H9 (cell line): ENCODE data around the gene MAMDC4. TPM values are rescaled to one million over a fixed set of nuclear protein-coding genes. Genes with fewer than 3 reads are reported as not detected.

Experiments used
- DNase-seq: peaks from one replicate; pipeline ENCODE4 v3.0.0-alpha.2; 2017
- H2AFZ ChIP-seq: one replicate; pipeline ENCODE4 v1.6.1; 2013; ENCODE audit warnings: mild to moderate bottlenecking, low read length, control low read depth, moderate library complexity
- H2AK5ac ChIP-seq: 2 replicates; pipeline ENCODE4 v1.6.1; 2013; ENCODE audit warnings: low read length, control low read depth, mixed read lengths; ENCODE audit not compliant: insufficient read length
- H2BK120ac ChIP-seq: one replicate; pipeline ENCODE4 v1.6.1; 2013; ENCODE audit warnings: low read depth, mild to moderate bottlenecking, low read length, control low read depth, inconsistent platforms; ENCODE audit not compliant: poor library complexity, severe bottlenecking
- H2BK12ac ChIP-seq: 2 replicates; pipeline ENCODE4 v1.6.1; 2013; ENCODE audit warnings: low read length, control low read depth, mixed read lengths, low read depth; ENCODE audit not compliant: insufficient read length
- H2BK15ac ChIP-seq: 2 replicates; pipeline ENCODE4 v1.6.1; 2013; ENCODE audit warnings: low read depth, low read length, control low read depth
- H2BK20ac ChIP-seq: one replicate; pipeline ENCODE4 v1.6.1; 2013; ENCODE audit warnings: low read depth, mild to moderate bottlenecking, low read length, control low read depth, inconsistent platforms; ENCODE audit not compliant: poor library complexity, severe bottlenecking
- H2BK5ac ChIP-seq: 2 replicates; pipeline ENCODE4 v1.6.1; 2013; ENCODE audit warnings: low read length, control low read depth, mixed read lengths; ENCODE audit not compliant: insufficient read length
- H3K14ac ChIP-seq: 2 replicates; pipeline ENCODE4 v1.6.1; 2013; ENCODE audit warnings: low read length, control low read depth; ENCODE audit not compliant: insufficient read depth
- H3K18ac ChIP-seq: 2 replicates; pipeline ENCODE4 v1.6.1; 2013; ENCODE audit warnings: low read depth, mild to moderate bottlenecking, mixed read lengths, low read length, control low read depth; ENCODE audit not compliant: insufficient read length
- H3K23ac ChIP-seq: 2 replicates; pipeline ENCODE4 v1.6.1; 2013; ENCODE audit warnings: low read length, control low read depth, mixed read lengths, low read depth; ENCODE audit not compliant: insufficient read length
- H3K23me2 ChIP-seq: 2 replicates; pipeline ENCODE4 v1.6.1; 2013; ENCODE audit warnings: low read depth, mild to moderate bottlenecking, mixed read lengths, low read length, control low read depth; ENCODE audit not compliant: insufficient read length, poor library complexity, severe bottlenecking
- H3K27ac ChIP-seq: 2 replicates; pipeline ENCODE4 v1.5.1; 2013; ENCODE audit warnings: low read length, control low read depth, mixed read lengths, low read depth; ENCODE audit not compliant: insufficient read length
- H3K27me3 ChIP-seq: 2 replicates; pipeline ENCODE4 v1.6.1; 2013; ENCODE audit warnings: low read length, control low read depth, inconsistent platforms; ENCODE audit not compliant: insufficient read depth
- H3K4ac ChIP-seq: 2 replicates; pipeline ENCODE4 v1.6.1; 2013; ENCODE audit warnings: low read depth, mild to moderate bottlenecking, control low read depth, inconsistent platforms, low read length, moderate library complexity
- H3K4me1 ChIP-seq: 2 replicates; pipeline ENCODE4 v1.6.1; 2013; ENCODE audit warnings: low read length, control low read depth, inconsistent platforms; ENCODE audit not compliant: insufficient read depth
- H3K4me2 ChIP-seq: 2 replicates; pipeline ENCODE4 v1.6.1; 2013; ENCODE audit warnings: low read length, control low read depth, mixed read lengths; ENCODE audit not compliant: insufficient read length, insufficient read depth
- H3K56ac ChIP-seq: 2 replicates; pipeline ENCODE4 v1.6.1; 2013; ENCODE audit warnings: low read depth, mild to moderate bottlenecking, mixed read lengths, low read length, control low read depth; ENCODE audit not compliant: insufficient read length
- H3K79me1 ChIP-seq: 2 replicates; pipeline ENCODE4 v1.6.1; 2013; ENCODE audit warnings: low read depth, mild to moderate bottlenecking, moderate library complexity, low read length, control low read depth, inconsistent platforms; ENCODE audit not compliant: insufficient read depth, poor library complexity, severe bottlenecking
- H3K79me2 ChIP-seq: 2 replicates; pipeline ENCODE4 v1.6.1; 2013; ENCODE audit warnings: low read length, control low read depth, inconsistent platforms; ENCODE audit not compliant: insufficient read depth
- H3K9ac ChIP-seq: 2 replicates; pipeline ENCODE4 v1.6.1; 2013; ENCODE audit warnings: low read length, control low read depth, mixed read lengths; ENCODE audit not compliant: insufficient read length; ENCODE audit errors: extremely low read depth
- H3K9me3 ChIP-seq: one replicate; pipeline ENCODE4 v1.6.1; 2013; ENCODE audit warnings: low read depth, low read length, inconsistent platforms; ENCODE audit not compliant: control insufficient read depth
- H3T11ph ChIP-seq: one replicate; pipeline ENCODE4 v1.6.1; 2013; ENCODE audit warnings: mild to moderate bottlenecking, low read length, control low read depth, inconsistent platforms
- H4K20me1 ChIP-seq: one replicate; pipeline ENCODE4 v1.6.1; 2013; ENCODE audit not compliant: control insufficient read depth, insufficient read length, insufficient read depth
- H4K5ac ChIP-seq: 2 replicates; pipeline ENCODE4 v1.6.1; 2013; ENCODE audit warnings: low read depth, mild to moderate bottlenecking, mixed read lengths, low read length, control low read depth; ENCODE audit not compliant: insufficient read length
- H4K8ac ChIP-seq: replicated peaks from 2 replicates; pipeline ENCODE4 v1.6.1; 2013; ENCODE audit warnings: low read length, control low read depth, mixed read lengths, low read depth; ENCODE audit not compliant: insufficient read length
- H4K91ac ChIP-seq: 2 replicates; pipeline ENCODE4 v1.6.1; 2013; ENCODE audit warnings: low read depth, mild to moderate bottlenecking, moderate library complexity, mixed read lengths, low read length, control low read depth; ENCODE audit not compliant: insufficient read length
- H3K27ac Mint-ChIP-seq, 3 experiments: 2 replicates in 2 of 3; 3 replicates in 1 of 3; pipeline ENCODE4 v1.8.0; 2020 to 2021; ENCODE audit warnings: mixed read lengths in 3 of 3, mild to moderate bottlenecking in 1 of 3, moderate library complexity in 1 of 3
- H3K27me3 Mint-ChIP-seq: 2 replicates; pipeline ENCODE4 v1.8.0; 2021; ENCODE audit warnings: low read depth, mild to moderate bottlenecking, moderate library complexity, mixed read lengths
- H3K36me3 Mint-ChIP-seq, 3 experiments: 2 replicates in 2 of 3; 3 replicates in 1 of 3; pipeline ENCODE4 v1.8.0; 2020 to 2021; ENCODE audit warnings: low read depth in 3 of 3, mixed read lengths in 3 of 3; ENCODE audit not compliant: insufficient read depth in 1 of 3
- H3K4me1 Mint-ChIP-seq, 2 experiments: 2 replicates each; pipeline ENCODE4 v1.8.0; 2020; ENCODE audit warnings: mixed read lengths in 2 of 2
- H3K4me3 Mint-ChIP-seq, 2 experiments: 2 replicates in 1 of 2; 3 replicates in 1 of 2; pipeline ENCODE4 v1.8.0; 2020 to 2021; ENCODE audit warnings: mild to moderate bottlenecking in 2 of 2, mixed read lengths in 2 of 2, moderate library complexity in 1 of 2
- H3K9me3 Mint-ChIP-seq, 2 experiments: 2 replicates in 1 of 2; 3 replicates in 1 of 2; pipeline ENCODE4 v1.8.0; 2020; ENCODE audit warnings: mild to moderate bottlenecking in 2 of 2, mixed read lengths in 2 of 2, moderate library complexity in 1 of 2
- CTCF ChIP-seq: fragments of 200-600 bp; sonication (generic); conservative IDR thresholded peaks from 3 replicates; pipeline ENCODE4 v1.8.0; 2021; ENCODE audit warnings: antibody characterized with exemption, mild to moderate bottlenecking
- WGBS: extraction: QIAGEN DNeasy Blood & Tissue Kit; methylation state at CpG from one replicate; pipeline ENCODE4 v1.1.7; 2013; ENCODE audit warnings: missing lambda C conversion rate, low lambda C conversion rate, mixed read lengths; ENCODE audit not compliant: insufficient read length; ENCODE audit errors: extremely low coverage; 5-methylcytosine and 5-hydroxymethylcytosine counted together
- total RNA-seq: library from RNA; stranded (reverse); gene quantifications from 2 replicates; pipeline ENCODE4 v1.2.1, GENCODE V29; 2021

MAMDC4 gene
- total RNA-seq, 1 experiment from 2014 or later = 9.2 TPM

GRCh38 chr9:136852664-136853595, 784 bp downstream of the MAMDC4 start:
- Histone ChIP-seq H3K27ac (no peak overlapping the region), H2BK5ac (no peak overlapping the region), H2BK20ac (no peak overlapping the region), H3K4me2 (no peak overlapping the region), H3K14ac (no peak overlapping the region; the same call in 1 of the 2 replicates), H3K9me3 (no peaks in the 10 kb centered on the region), H2BK12ac (no peak overlapping the region), H4K5ac (no peak overlapping the region), H3K23me2 (peaks cover 3% of the 10 kb centered on the region), H3K4ac (no peak overlapping the region), H3T11ph (no peak overlapping the region), H4K91ac (no peak overlapping the region), H4K20me1 (no peaks in the 10 kb centered on the region), H4K8ac (no peak overlapping the region), H2BK15ac (no peak overlapping the region), H3K18ac (no peak overlapping the region), H2AFZ (no peak overlapping the region), H3K79me1 (no peaks in the 10 kb centered on the region), H3K56ac (no peak overlapping the region), H2BK120ac (no peak overlapping the region), H3K4me1 (no peaks in the 10 kb centered on the region), H3K23ac (no peak overlapping the region), H3K27me3 (no peaks in the 10 kb centered on the region), H2AK5ac (no peak overlapping the region), H3K9ac (no peak overlapping the region), H3K79me2 (no peaks in the 10 kb centered on the region)
- DNase-seq = no peak
- TF ChIP-seq CTCF = no peak
- WGBS = no CpG with 5 or more reads among the region's 29 CpGs
- peaks cover 2 to 5% of the 10 kb centered on the region in 2 experiments; a peak in 3 of 4 replicates for H3K4me1 Mint-ChIP-seq
- no peaks in the 10 kb centered on the region for H3K9me3 Mint-ChIP-seq
- peaks cover 0 to 12% (median 10%) of the 10 kb centered on the region in 3 experiments; a peak in 4 of 7 replicates for H3K36me3 Mint-ChIP-seq
- H3K4me3 Mint-ChIP-seq = no peak overlapping the region
- H3K27ac Mint-ChIP-seq = no peak overlapping the region
- H3K27me3 Mint-ChIP-seq = peaks cover 2% of the 10 kb centered on the region
